Measurements from ENCODE around the gene PTP4A1.

DNA sequence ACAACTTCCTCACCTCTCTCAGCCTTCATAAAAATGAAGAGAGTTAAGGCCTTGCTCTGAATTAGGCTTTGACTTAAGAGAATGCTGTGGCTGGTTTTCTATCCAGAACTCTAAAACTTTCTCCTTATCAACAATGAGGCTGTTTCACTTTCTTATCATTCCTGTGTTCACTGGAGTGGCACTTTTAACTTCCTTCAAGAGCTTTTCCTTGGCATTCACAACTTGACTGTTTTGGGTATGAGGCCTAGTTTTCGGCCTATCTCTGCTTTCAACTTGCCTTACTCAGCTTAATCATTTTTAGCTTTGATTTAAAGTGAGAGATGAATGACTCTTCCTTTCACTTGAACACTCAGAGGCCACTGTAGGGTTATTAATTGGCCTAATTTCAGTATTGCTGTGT, 4.3 kb upstream of the PTP4A1 start:
- TF ChIP-seq, protein P1, sequence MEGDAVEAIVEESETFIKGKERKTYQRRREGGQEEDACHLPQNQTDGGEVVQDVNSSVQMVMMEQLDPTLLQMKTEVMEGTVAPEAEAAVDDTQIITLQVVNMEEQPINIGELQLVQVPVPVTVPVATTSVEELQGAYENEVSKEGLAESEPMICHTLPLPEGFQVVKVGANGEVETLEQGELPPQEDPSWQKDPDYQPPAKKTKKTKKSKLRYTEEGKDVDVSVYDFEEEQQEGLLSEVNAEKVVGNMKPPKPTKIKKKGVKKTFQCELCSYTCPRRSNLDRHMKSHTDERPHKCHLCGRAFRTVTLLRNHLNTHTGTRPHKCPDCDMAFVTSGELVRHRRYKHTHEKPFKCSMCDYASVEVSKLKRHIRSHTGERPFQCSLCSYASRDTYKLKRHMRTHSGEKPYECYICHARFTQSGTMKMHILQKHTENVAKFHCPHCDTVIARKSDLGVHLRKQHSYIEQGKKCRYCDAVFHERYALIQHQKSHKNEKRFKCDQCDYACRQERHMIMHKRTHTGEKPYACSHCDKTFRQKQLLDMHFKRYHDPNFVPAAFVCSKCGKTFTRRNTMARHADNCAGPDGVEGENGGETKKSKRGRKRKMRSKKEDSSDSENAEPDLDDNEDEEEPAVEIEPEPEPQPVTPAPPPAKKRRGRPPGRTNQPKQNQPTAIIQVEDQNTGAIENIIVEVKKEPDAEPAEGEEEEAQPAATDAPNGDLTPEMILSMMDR (IDR thresholded peaks at IDR 0.05): no peak
- TF ChIP-seq POLR2A (IDR thresholded peaks at IDR 0.05): no peak
